AG10803 (cell line): ENCODE measurements around the gene PFKFB2.

Experiments used
- DNase-seq: peaks from one replicate; pipeline ENCODE4 v3.0.0; 2010; ENCODE audit warnings: low read depth
- H3K4me3 ChIP-seq: 2 replicates; pipeline ENCODE4 v1.5.1; 2011; ENCODE audit warnings: mild to moderate bottlenecking, low read length, control low read depth
- CTCF ChIP-seq: conservative IDR thresholded peaks from 2 replicates; pipeline ENCODE4 v1.5.1; 2011; ENCODE audit warnings: mild to moderate bottlenecking, low read length, control low read depth, inconsistent platforms

PFKFB2 gene

GRCh38 chr1:207069061-207069460, 16.0 kb downstream of the PFKFB2 start:
- no peak overlapping the region for H3K4me3 ChIP-seq
- no peak for DNase-seq
- no peak for TF ChIP-seq CTCF

GRCh38 chr1:207069858-207070506, 16.9 kb downstream of the PFKFB2 start:
- TF ChIP-seq CTCF = no peak
- DNase-seq = no peak
- H3K4me3 ChIP-seq = no peak overlapping the region

GRCh38 chr1:207070811-207071210, 17.7 kb downstream of the PFKFB2 start:
- DNase-seq = no peak
- no peak overlapping the region for H3K4me3 ChIP-seq
- no peak for TF ChIP-seq CTCF

- no peak overlapping the region for H3K4me3 ChIP-seq
- TF ChIP-seq CTCF = no peak
- DNase-seq = no peak
These were observed 18.4 kb downstream of the PFKFB2 start for GRCh38 chr1:207071426-207071825.

- no peak for DNase-seq
- H3K4me3 ChIP-seq = no peak overlapping the region
- TF ChIP-seq CTCF = no peak
These were observed 19.2 kb downstream of the PFKFB2 start for GRCh38 chr1:207072233-207072632.

- TF ChIP-seq CTCF = no peak
- H3K4me3 ChIP-seq = no peak overlapping the region
- no peak for DNase-seq
These were observed 21.1 kb downstream of the PFKFB2 start for GRCh38 chr1:207073906-207074820.
